Central memory CD8-positive, alpha-beta T cell (primary cell): Measurements from ENCODE around the gene SRSF12.
"Not testable (repeated sequence)": the region's sequence is repeated elsewhere in the genome, so short reads cannot be mapped to it uniquely, and the experiment has no call there.

ENCODE experiments used
- ATAC-seq: fragments of 150-1000 bp; cut with Tn5 transposase; replicated peaks from 2 replicates; pipeline ENCODE4 v1.10.0; 2022; ENCODE audit warnings: mild to moderate bottlenecking, moderate FRiP score, moderate number of reproducible peaks; ENCODE audit not compliant: poor library complexity, severe bottlenecking; ENCODE audit errors: extremely low read depth
- DNase-seq, 2 donors: peaks; one replicate each; pipeline ENCODE4 v3.0.0; 2021; ENCODE audit warnings: low spot score in 2 of 2
- H3K27ac Mint-ChIP-seq: one replicate; pipeline ENCODE4 v1.8.0; 2022; ENCODE audit warnings: low read depth, mild to moderate bottlenecking, moderate library complexity, mixed read lengths
- H3K27me3 Mint-ChIP-seq: one replicate; pipeline ENCODE4 v1.8.0; 2022; ENCODE audit warnings: mixed read lengths
- H3K36me3 Mint-ChIP-seq: one replicate; pipeline ENCODE4 v1.8.0; 2022; ENCODE audit warnings: mild to moderate bottlenecking, moderate library complexity, mixed read lengths; ENCODE audit not compliant: insufficient read depth
- H3K4me1 Mint-ChIP-seq: one replicate; pipeline ENCODE4 v1.8.0; 2022; ENCODE audit warnings: mixed read lengths
- H3K4me3 Mint-ChIP-seq: one replicate; pipeline ENCODE4 v1.8.0; 2022; ENCODE audit warnings: mild to moderate bottlenecking, moderate library complexity, mixed read lengths
- H3K9me3 Mint-ChIP-seq: one replicate; pipeline ENCODE4 v1.8.0; 2022; ENCODE audit warnings: mixed read lengths

Gene SRSF12

GRCh38 chr6:89079511-89080234 is 38.2 kb downstream of the SRSF12 start:
- ATAC-seq = peak; percentile 49
- no peaks in the 10 kb centered on the region for H3K9me3 Mint-ChIP-seq
- peaks cover 57% of the 10 kb centered on the region for H3K36me3 Mint-ChIP-seq
- peak overlapping the region; percentile 94 for H3K4me3 Mint-ChIP-seq
- H3K4me1 Mint-ChIP-seq = peaks cover 36% of the 10 kb centered on the region
- H3K27me3 Mint-ChIP-seq = no peaks in the 10 kb centered on the region
- peak overlapping the region; percentile 97 for H3K27ac Mint-ChIP-seq
- DNase-seq = peak; percentile 26 to 67

- Mint-ChIP-seq H3K36me3 (peaks cover 4% of the 10 kb centered on the region), H3K4me1 (peaks cover 11% of the 10 kb centered on the region), H3K9me3 (no peaks in the 10 kb centered on the region), H3K27ac (no peak overlapping the region), H3K27me3 (peaks cover 9% of the 10 kb centered on the region), H3K4me3 (no peak overlapping the region)
- DNase-seq (no peak), ATAC-seq (no peak)
Observed at GRCh38 chr6:89073840-89074239, 44.0 kb downstream of the SRSF12 start.

- ATAC-seq = no peak
- DNase-seq = no peak
- peaks cover 11% of the 10 kb centered on the region for H3K27me3 Mint-ChIP-seq
- H3K4me1 Mint-ChIP-seq = peaks cover 7% of the 10 kb centered on the region
- H3K27ac Mint-ChIP-seq = no peak overlapping the region
- no peak overlapping the region for H3K4me3 Mint-ChIP-seq
- H3K36me3 Mint-ChIP-seq = peaks cover 2% of the 10 kb centered on the region
- H3K9me3 Mint-ChIP-seq = no peaks in the 10 kb centered on the region
Observed at GRCh38 chr6:89073014-89073620, 44.8 kb downstream of the SRSF12 start.

- Mint-ChIP-seq H3K27ac (no peak overlapping the region), H3K4me3 (no peak overlapping the region), H3K4me1 (peaks cover 7% of the 10 kb centered on the region), H3K9me3 (no peaks in the 10 kb centered on the region), H3K36me3 (no peaks in the 10 kb centered on the region), H3K27me3 (peaks cover 28% of the 10 kb centered on the region)
- DNase-seq (no peak), ATAC-seq (no peak)
Observed at GRCh38 chr6:89071036-89071435, 46.8 kb downstream of the SRSF12 start.

- ATAC-seq (no peak), DNase-seq (no peak)
- Mint-ChIP-seq H3K4me1 (peaks cover 7% of the 10 kb centered on the region), H3K9me3 (no peaks in the 10 kb centered on the region), H3K27ac (no peak overlapping the region), H3K36me3 (no peaks in the 10 kb centered on the region), H3K27me3 (peaks cover 28% of the 10 kb centered on the region), H3K4me3 (no peak overlapping the region)
Observed at GRCh38 chr6:89069536-89070163, 48.2 kb downstream of the SRSF12 start.

- no peak overlapping the region for H3K27ac Mint-ChIP-seq
Observed at GRCh38 chr6:89068695-89069094, 49.2 kb downstream of the SRSF12 start.

GRCh38 chr6:89067796-89068195 is 50.1 kb downstream of the SRSF12 start:
- Mint-ChIP-seq H3K27me3 (peaks cover 28% of the 10 kb centered on the region), H3K27ac (no peak overlapping the region), H3K9me3 (no peaks in the 10 kb centered on the region), H3K4me1 (peaks cover 7% of the 10 kb centered on the region), H3K4me3 (no peak overlapping the region), H3K36me3 (no peaks in the 10 kb centered on the region)
- ATAC-seq (no peak), DNase-seq (no peak)

More at GRCh38 chr6:89068695-89069094, 49.2 kb downstream of the SRSF12 start:
- Mint-ChIP-seq H3K4me1 (peaks cover 7% of the 10 kb centered on the region), H3K9me3 (no peaks in the 10 kb centered on the region), H3K27me3 (peaks cover 28% of the 10 kb centered on the region), H3K4me3 (no peak overlapping the region), H3K36me3 (no peaks in the 10 kb centered on the region)
- ATAC-seq (no peak), DNase-seq (no peak)

- ATAC-seq (no peak), DNase-seq (no peak)
- Mint-ChIP-seq H3K27me3 (peaks cover 28% of the 10 kb centered on the region), H3K4me3 (no peak overlapping the region), H3K9me3 (no peaks in the 10 kb centered on the region), H3K36me3 (no peaks in the 10 kb centered on the region), H3K4me1 (peaks cover 7% of the 10 kb centered on the region), H3K27ac (no peak overlapping the region)
Observed at GRCh38 chr6:89066940-89067646, 50.8 kb downstream of the SRSF12 start.

GRCh38 chr6:89066121-89066520 is 51.8 kb downstream of the SRSF12 start:
- not testable (repeated sequence) for H3K9me3 Mint-ChIP-seq, H3K36me3 Mint-ChIP-seq, ATAC-seq, H3K4me1 Mint-ChIP-seq, DNase-seq, H3K27ac Mint-ChIP-seq, H3K4me3 Mint-ChIP-seq
- H3K27me3 Mint-ChIP-seq = peaks cover 28% of the 10 kb centered on the region

GRCh38 chr6:89064931-89065330 is 52.9 kb downstream of the SRSF12 start:
- peaks cover 27% of the 10 kb centered on the region for H3K27me3 Mint-ChIP-seq
- not testable (repeated sequence) for H3K4me3 Mint-ChIP-seq, ATAC-seq, H3K9me3 Mint-ChIP-seq, H3K4me1 Mint-ChIP-seq, DNase-seq, H3K27ac Mint-ChIP-seq, H3K36me3 Mint-ChIP-seq

- Mint-ChIP-seq H3K4me1 (no peaks in the 10 kb centered on the region), H3K27ac (no peak overlapping the region), H3K9me3 (no peaks in the 10 kb centered on the region), H3K4me3 (no peak overlapping the region), H3K36me3 (no peaks in the 10 kb centered on the region), H3K27me3 (peaks cover 21% of the 10 kb centered on the region)
- DNase-seq (no peak), ATAC-seq (no peak)
Observed at GRCh38 chr6:89063881-89064280, 54.0 kb downstream of the SRSF12 start.

GRCh38 chr6:89059227-89059626 is 58.6 kb downstream of the SRSF12 start:
- no peak for DNase-seq
- no peaks in the 10 kb centered on the region for H3K9me3 Mint-ChIP-seq
- H3K36me3 Mint-ChIP-seq = peaks cover 1% of the 10 kb centered on the region
- H3K4me3 Mint-ChIP-seq = no peak overlapping the region
- no peak for ATAC-seq
- H3K27ac Mint-ChIP-seq = no peak overlapping the region
- no peaks in the 10 kb centered on the region for H3K4me1 Mint-ChIP-seq
- H3K27me3 Mint-ChIP-seq = peaks cover 15% of the 10 kb centered on the region
